Trophoblast cell (in vitro differentiated cells and primary cell): ENCODE measurements around the gene SPAG6.
A peak's percentile ranks its signal among the peaks of the same experiment; 100 is the strongest.

Source experiments
- DNase-seq, 2 donors: peaks; one replicate each; pipeline ENCODE4 v3.0.0-alpha.2; 2016
- H2AFZ ChIP-seq: 2 replicates; pipeline ENCODE4 v1.6.1; 2013; ENCODE audit warnings: low read length, moderate library complexity, mild to moderate bottlenecking; ENCODE audit not compliant: insufficient read depth, poor library complexity
- H2AK5ac ChIP-seq: 2 replicates; pipeline ENCODE4 v1.6.1; 2013; ENCODE audit warnings: mild to moderate bottlenecking, low read length
- H2BK120ac ChIP-seq: 2 replicates; pipeline ENCODE4 v1.6.1; 2013; ENCODE audit warnings: low read length, mild to moderate bottlenecking, moderate library complexity; ENCODE audit not compliant: insufficient read depth, poor library complexity
- H2BK12ac ChIP-seq: 2 replicates; pipeline ENCODE4 v1.6.1; 2013; ENCODE audit warnings: mild to moderate bottlenecking, low read length, moderate library complexity
- H2BK5ac ChIP-seq: 2 replicates; pipeline ENCODE4 v1.6.1; 2013; ENCODE audit warnings: low read length, low read depth, moderate library complexity, mild to moderate bottlenecking; ENCODE audit not compliant: poor library complexity
- H3K14ac ChIP-seq: 2 replicates; pipeline ENCODE4 v1.6.1; 2013; ENCODE audit warnings: mild to moderate bottlenecking, low read length
- H3K18ac ChIP-seq: 2 replicates; pipeline ENCODE4 v1.6.1; 2013; ENCODE audit warnings: mild to moderate bottlenecking, low read length
- H3K23ac ChIP-seq: 2 replicates; pipeline ENCODE4 v1.6.1; 2013; ENCODE audit warnings: low read length
- H3K27ac ChIP-seq: 2 replicates; pipeline ENCODE4 v1.5.1; 2013; ENCODE audit warnings: low read depth, mild to moderate bottlenecking, inconsistent platforms, low read length, moderate library complexity
- H3K27me3 ChIP-seq: 2 replicates; pipeline ENCODE4 v1.6.1; 2013; ENCODE audit warnings: inconsistent platforms, mild to moderate bottlenecking, low read length, moderate library complexity; ENCODE audit not compliant: insufficient read depth
- H3K36me3 ChIP-seq, 2 experiments: 1 replicate in 1 of 2; 2 replicates in 1 of 2; pipeline ENCODE4 v1.6.1; 2013; ENCODE audit warnings: low read length in 2 of 2, mild to moderate bottlenecking in 2 of 2, moderate library complexity in 1 of 2; ENCODE audit not compliant: insufficient read depth in 2 of 2, control insufficient read depth in 1 of 2
- H3K4ac ChIP-seq: 2 replicates; pipeline ENCODE4 v1.6.1; 2013; ENCODE audit warnings: low read depth, mild to moderate bottlenecking, low read length, moderate library complexity
- H3K4me1 ChIP-seq, 2 experiments: 1 replicate in 1 of 2; 2 replicates in 1 of 2; pipeline ENCODE4 v1.6.1; 2013; ENCODE audit warnings: low read length in 2 of 2, mild to moderate bottlenecking in 2 of 2, moderate library complexity in 1 of 2; ENCODE audit not compliant: insufficient read depth in 2 of 2, control insufficient read depth in 1 of 2
- H3K4me2 ChIP-seq: 2 replicates; pipeline ENCODE4 v1.6.1; 2013; ENCODE audit warnings: inconsistent platforms, mild to moderate bottlenecking, low read length, moderate library complexity
- H3K4me3 ChIP-seq: 2 replicates; pipeline ENCODE4 v1.5.1; 2013; ENCODE audit warnings: mild to moderate bottlenecking, low read depth, low read length, inconsistent platforms
- H3K79me1 ChIP-seq: one replicate; pipeline ENCODE4 v1.6.1; 2013; ENCODE audit warnings: low read length
- H3K79me2 ChIP-seq: 2 replicates; pipeline ENCODE4 v1.6.1; 2013; ENCODE audit warnings: low read length, mild to moderate bottlenecking; ENCODE audit not compliant: control insufficient read depth, insufficient read depth, poor library complexity
- H3K9ac ChIP-seq: 2 replicates; pipeline ENCODE4 v1.6.1; 2013; ENCODE audit warnings: mild to moderate bottlenecking, low read length
- H3K9me3 ChIP-seq: 2 replicates; pipeline ENCODE4 v1.6.1; 2013; ENCODE audit warnings: low read depth, mild to moderate bottlenecking, control low read depth, inconsistent platforms, low read length; ENCODE audit not compliant: insufficient read depth
- H4K12ac ChIP-seq: 2 replicates; pipeline ENCODE4 v1.6.1; 2013; ENCODE audit warnings: low read depth, mild to moderate bottlenecking, low read length, moderate library complexity
- H4K8ac ChIP-seq: 2 replicates; pipeline ENCODE4 v1.6.1; 2013; ENCODE audit warnings: low read depth, mild to moderate bottlenecking, low read length, moderate library complexity
- H4K91ac ChIP-seq: one replicate; pipeline ENCODE4 v1.6.1; 2013; ENCODE audit warnings: low read depth, mild to moderate bottlenecking, low read length, moderate library complexity
- WGBS: extraction: QIAGEN DNeasy Blood & Tissue Kit; methylation state at CpG from one replicate; pipeline ENCODE4 v1.1.7; 2013; ENCODE audit warnings: missing lambda C conversion rate; ENCODE audit not compliant: insufficient read length, insufficient coverage; ENCODE audit errors: extremely low coverage; 5-methylcytosine and 5-hydroxymethylcytosine counted together

Gene SPAG6

DNA sequence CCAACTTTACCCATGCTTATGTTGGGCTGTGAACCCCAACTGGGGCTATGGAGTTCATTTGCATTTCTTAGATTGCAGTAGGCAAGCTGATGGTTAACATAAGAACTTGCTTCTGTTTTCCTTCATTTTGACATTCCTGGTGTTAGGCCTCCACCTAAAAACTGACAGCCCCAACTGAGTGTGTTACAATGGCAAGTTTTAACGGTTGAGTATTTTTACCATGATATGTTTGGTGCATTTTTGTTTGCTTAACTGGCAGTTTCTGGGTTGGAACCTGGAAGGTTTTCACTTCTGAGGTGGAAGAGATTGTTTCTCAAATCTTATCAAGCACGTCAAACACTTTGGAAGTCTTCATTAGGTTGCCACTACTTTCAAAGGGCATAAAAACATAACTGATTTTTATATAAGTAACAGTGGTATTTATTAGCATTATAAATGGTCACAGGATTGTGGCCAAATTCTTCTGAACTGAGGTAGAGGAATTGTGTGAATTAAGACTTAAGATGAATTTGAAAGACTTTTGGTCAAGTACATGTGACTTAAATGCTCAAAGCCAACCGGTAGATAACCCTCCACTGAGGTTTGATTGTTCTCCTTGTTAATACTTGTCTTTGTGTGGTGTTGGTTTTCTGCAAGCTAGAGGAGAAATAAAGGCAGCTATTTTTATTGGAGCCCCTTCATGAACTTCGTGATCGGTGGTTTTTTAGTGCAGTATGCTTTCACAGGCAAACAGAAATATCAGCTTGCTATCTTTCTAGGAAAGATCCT lies 21.6 kb upstream of the SPAG6 start:
- Histone ChIP-seq H3K4ac (no peak overlapping the region), H4K12ac (no peak overlapping the region), H2BK12ac (no peak overlapping the region), H3K14ac (no peak overlapping the region), H3K4me2 (no peak overlapping the region), H3K27me3 (peaks cover 22% of the 10 kb centered on the region), H3K4me3 (no peak overlapping the region), H3K9me3 (no peaks in the 10 kb centered on the region), H3K36me3 (no peaks in the 10 kb centered on the region), H3K18ac (no peak overlapping the region), H4K8ac (no peak overlapping the region), H3K23ac (no peak overlapping the region), H3K27ac (no peak overlapping the region), H3K4me1 (peaks cover 3 to 5% of the 10 kb centered on the region in 2 experiments), H3K79me2 (peaks cover 5% of the 10 kb centered on the region), H3K79me1 (peaks cover 10% of the 10 kb centered on the region), H2BK120ac (no peak overlapping the region), H2AFZ (no peak overlapping the region), H2AK5ac (no peak overlapping the region), H3K9ac (no peak overlapping the region), H2BK5ac (no peak overlapping the region), H4K91ac (no peak overlapping the region)
- no peak for DNase-seq
- WGBS = no CpG with 5 or more reads among the region's 5 CpGs

DNA sequence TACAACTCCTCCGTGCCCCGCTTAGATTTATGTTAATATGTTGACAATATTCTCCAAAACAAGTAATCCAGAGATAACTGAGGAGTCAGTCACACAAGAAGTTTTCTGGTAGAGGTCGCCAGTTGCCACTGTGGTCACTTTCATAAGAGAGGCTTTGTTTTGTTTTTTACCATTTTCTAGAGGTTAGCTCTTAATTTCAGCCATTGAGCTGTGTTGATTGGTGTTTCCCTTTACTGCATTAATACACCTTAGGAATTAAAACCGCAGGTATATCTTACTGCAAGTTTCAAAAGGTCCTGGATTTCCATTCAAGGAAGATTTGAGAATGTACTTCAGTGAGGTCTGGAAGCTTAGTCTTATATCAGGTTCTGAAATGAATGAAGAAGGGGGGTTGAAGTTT lies 20.9 kb upstream of the SPAG6 start:
- no peak overlapping the region for H3K4ac ChIP-seq
- WGBS = no CpG with 5 or more reads among the region's 4 CpGs

DNA sequence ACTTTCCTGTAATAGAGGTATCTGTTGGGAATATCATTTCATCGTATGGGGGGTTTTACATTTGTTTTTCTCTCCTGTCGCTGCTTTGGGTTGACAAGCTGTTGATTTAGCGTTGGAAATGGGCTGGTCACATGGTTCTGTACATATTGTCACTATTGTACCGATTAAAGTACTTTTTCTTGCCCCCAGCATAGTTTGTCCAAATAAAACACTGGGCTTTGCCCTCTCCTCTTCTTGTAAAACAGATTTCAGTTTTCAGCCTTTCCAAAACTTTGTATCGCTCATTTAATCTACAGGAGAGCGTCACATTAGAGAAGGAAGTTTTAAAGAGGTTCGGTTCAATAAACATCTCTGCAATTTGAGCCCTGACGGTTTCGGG lies 20.4 kb upstream of the SPAG6 start:
- Histone ChIP-seq H3K18ac (no peak overlapping the region), H2BK12ac (no peak overlapping the region), H3K9me3 (no peaks in the 10 kb centered on the region), H3K79me1 (peaks cover 10% of the 10 kb centered on the region), H4K12ac (no peak overlapping the region), H2BK5ac (no peak overlapping the region), H3K4ac (no peak overlapping the region), H3K27ac (no peak overlapping the region), H2BK120ac (no peak overlapping the region), H3K4me1 (peaks cover 3 to 5% of the 10 kb centered on the region in 2 experiments), H3K4me3 (no peak overlapping the region), H2AFZ (no peak overlapping the region), H3K9ac (no peak overlapping the region), H4K8ac (no peak overlapping the region), H2AK5ac (no peak overlapping the region), H3K36me3 (peaks cover 2 to 3% of the 10 kb centered on the region in 2 experiments), H3K23ac (no peak overlapping the region), H4K91ac (no peak overlapping the region), H3K27me3 (peaks cover 22% of the 10 kb centered on the region), H3K4me2 (peak overlapping the region; percentile 93), H3K79me2 (peaks cover 5% of the 10 kb centered on the region), H3K14ac (no peak overlapping the region)
- DNase-seq = no peak
- WGBS = no CpG with 5 or more reads among the region's 9 CpGs

More for the DNA sequence above, 20.9 kb upstream of the SPAG6 start:
- H4K8ac ChIP-seq = no peak overlapping the region
- no peak overlapping the region for H4K12ac ChIP-seq
- H3K79me2 ChIP-seq = peaks cover 5% of the 10 kb centered on the region
- no peak overlapping the region for H3K23ac ChIP-seq
- no peak overlapping the region for H3K4me2 ChIP-seq
- no peak overlapping the region for H2BK12ac ChIP-seq
- H3K14ac ChIP-seq = no peak overlapping the region
- H3K18ac ChIP-seq = no peak overlapping the region
- DNase-seq = no peak
- no peak overlapping the region for H3K27ac ChIP-seq
- peaks cover 10% of the 10 kb centered on the region for H3K79me1 ChIP-seq
- no peaks in the 10 kb centered on the region for H3K9me3 ChIP-seq
- H3K9ac ChIP-seq = no peak overlapping the region
- H3K4me1 ChIP-seq = peaks cover 3 to 5% of the 10 kb centered on the region in 2 experiments
- H3K36me3 ChIP-seq = peaks cover 2 to 3% of the 10 kb centered on the region in 2 experiments
- no peak overlapping the region for H2BK5ac ChIP-seq
- H2AK5ac ChIP-seq = no peak overlapping the region
- H3K27me3 ChIP-seq = peaks cover 22% of the 10 kb centered on the region
- H3K4me3 ChIP-seq = no peak overlapping the region
- H4K91ac ChIP-seq = no peak overlapping the region
- no peak overlapping the region for H2BK120ac ChIP-seq
- H2AFZ ChIP-seq = no peak overlapping the region

GRCh38 chr10:22325272-22326144 lies 19.8 kb upstream of the SPAG6 start:
- H4K12ac ChIP-seq = peak overlapping the region; percentile 43
- peak overlapping the region; percentile 66 for H3K14ac ChIP-seq
- peak overlapping the region; percentile 71 for H3K4me3 ChIP-seq
- H3K4me2 ChIP-seq = peak overlapping the region; percentile 93
- peaks cover 22% of the 10 kb centered on the region for H3K27me3 ChIP-seq
- no peak overlapping the region for H3K27ac ChIP-seq
- no peak overlapping the region for H2BK5ac ChIP-seq
- peak overlapping the region; percentile 54 for H4K8ac ChIP-seq
- H3K79me2 ChIP-seq = peaks cover 5% of the 10 kb centered on the region
- H3K79me1 ChIP-seq = peaks cover 10% of the 10 kb centered on the region
- H3K4me1 ChIP-seq = peaks cover 3 to 5% of the 10 kb centered on the region in 2 experiments
- H4K91ac ChIP-seq = peak overlapping the region; percentile 55
- no peak overlapping the region for H3K23ac ChIP-seq
- H3K9me3 ChIP-seq = no peaks in the 10 kb centered on the region
- H2BK12ac ChIP-seq = no peak overlapping the region
- peaks cover 2 to 3% of the 10 kb centered on the region in 2 experiments for H3K36me3 ChIP-seq
- peak; percentile 58 to 75 for DNase-seq
- no peak overlapping the region for H2BK120ac ChIP-seq
- H3K4ac ChIP-seq = no peak overlapping the region
- H2AFZ ChIP-seq = peak overlapping the region; percentile 63
- no peak overlapping the region for H3K9ac ChIP-seq
- no CpG with 5 or more reads among the region's 92 CpGs for WGBS
- H3K18ac ChIP-seq = no peak overlapping the region
- no peak overlapping the region for H2AK5ac ChIP-seq
